Measurements from ENCODE around the gene COL4A4.

DNA sequence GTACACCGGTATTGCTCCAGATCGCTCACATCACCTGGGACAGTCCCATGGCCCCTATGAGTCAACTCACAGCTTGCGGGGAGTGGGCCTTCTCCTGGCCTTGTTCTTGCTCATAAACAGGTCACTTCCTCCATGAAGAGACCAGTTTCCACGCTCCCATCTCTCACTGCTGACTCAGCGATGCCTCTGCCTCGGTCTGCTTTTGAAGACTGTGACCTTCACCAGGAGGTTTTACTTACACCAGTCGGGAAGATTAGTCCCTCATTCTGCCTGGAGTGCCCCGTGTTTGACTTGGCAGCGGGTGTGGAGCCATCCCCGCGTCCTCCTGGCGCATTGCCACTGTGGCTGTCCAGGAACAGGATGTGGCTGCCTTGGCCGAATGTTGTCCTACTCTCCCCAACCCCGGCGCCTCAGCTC, 168.4 kb downstream of the COL4A4 start:
- TF ChIP-seq EZH2 (IDR thresholded peaks at IDR 0.05; ENCODE audit: low read length, missing control alignments), result no peak
- TF ChIP-seq, protein P1, sequence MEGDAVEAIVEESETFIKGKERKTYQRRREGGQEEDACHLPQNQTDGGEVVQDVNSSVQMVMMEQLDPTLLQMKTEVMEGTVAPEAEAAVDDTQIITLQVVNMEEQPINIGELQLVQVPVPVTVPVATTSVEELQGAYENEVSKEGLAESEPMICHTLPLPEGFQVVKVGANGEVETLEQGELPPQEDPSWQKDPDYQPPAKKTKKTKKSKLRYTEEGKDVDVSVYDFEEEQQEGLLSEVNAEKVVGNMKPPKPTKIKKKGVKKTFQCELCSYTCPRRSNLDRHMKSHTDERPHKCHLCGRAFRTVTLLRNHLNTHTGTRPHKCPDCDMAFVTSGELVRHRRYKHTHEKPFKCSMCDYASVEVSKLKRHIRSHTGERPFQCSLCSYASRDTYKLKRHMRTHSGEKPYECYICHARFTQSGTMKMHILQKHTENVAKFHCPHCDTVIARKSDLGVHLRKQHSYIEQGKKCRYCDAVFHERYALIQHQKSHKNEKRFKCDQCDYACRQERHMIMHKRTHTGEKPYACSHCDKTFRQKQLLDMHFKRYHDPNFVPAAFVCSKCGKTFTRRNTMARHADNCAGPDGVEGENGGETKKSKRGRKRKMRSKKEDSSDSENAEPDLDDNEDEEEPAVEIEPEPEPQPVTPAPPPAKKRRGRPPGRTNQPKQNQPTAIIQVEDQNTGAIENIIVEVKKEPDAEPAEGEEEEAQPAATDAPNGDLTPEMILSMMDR (conservative IDR thresholded peaks at IDR 0.05 in 1 of 2, IDR thresholded peaks at IDR 0.05 in 1 of 2; ENCODE audit: low read depth in 1 of 2, low read length in 2 of 2), result no peak
